Spleen (tissue), 11 donors: ENCODE measurements around the gene DNAH6. TPM values are rescaled to one million over a fixed set of nuclear protein-coding genes. Genes with fewer than 3 reads are reported as not detected.

Experiments
- DNase-seq: peaks from one replicate; pipeline ENCODE4 v3.0.0-alpha.2; 2020
- H3K27ac ChIP-seq, 8 donors: fragments of 200-600 bp; sonication (generic) in 7 of 8; 1 replicate in 4 of 8; 2 replicates in 4 of 8; pipeline versions ENCODE4 v1.5.0 to v1.8.0; 2016 to 2021; ENCODE audit warnings: inconsistent platforms in 4 of 8, mild to moderate bottlenecking in 4 of 8, moderate library complexity in 1 of 8
- H3K27me3 ChIP-seq, 7 donors: fragments of 200-600 bp; sonication (generic) in 6 of 7; replicated peaks in 1 of 7; 1 replicate in 4 of 7; 2 replicates in 3 of 7; pipeline versions ENCODE4 v1.5.0 to v1.8.0; 2016 to 2021; ENCODE audit warnings: inconsistent platforms in 3 of 7, mild to moderate bottlenecking in 1 of 7
- H3K36me3 ChIP-seq, 6 donors: fragments of 200-600 bp; sonication (generic) in 5 of 6; 1 replicate in 4 of 6; 2 replicates in 2 of 6; pipeline versions ENCODE4 v1.5.0 to v1.8.0; 2016 to 2021; ENCODE audit warnings: inconsistent platforms in 2 of 6
- H3K4me1 ChIP-seq, 6 donors: fragments of 200-600 bp; sonication (generic) in 5 of 6; 1 replicate in 3 of 6; 2 replicates in 3 of 6; pipeline versions ENCODE4 v1.5.0 to v1.8.0; 2016 to 2021; ENCODE audit warnings: inconsistent platforms in 3 of 6
- H3K4me3 ChIP-seq, 8 donors: fragments of 200-600 bp; sonication (generic) in 7 of 8; 1 replicate in 4 of 8; 2 replicates in 4 of 8; pipeline versions ENCODE4 v1.5.0 to v1.8.0; 2016 to 2021; ENCODE audit warnings: inconsistent platforms in 4 of 8, mild to moderate bottlenecking in 4 of 8, moderate library complexity in 2 of 8
- H3K9me3 ChIP-seq, 8 donors: fragments of 200-600 bp; sonication (generic) in 7 of 8; 1 replicate in 4 of 8; 2 replicates in 4 of 8; pipeline versions ENCODE4 v1.5.0 to v1.8.0; 2016 to 2021; ENCODE audit warnings: inconsistent platforms in 4 of 8
- POLR2A ChIP-seq, 3 donors: fragments of 450-650 bp; IDR thresholded peaks; one replicate each; pipeline ENCODE4 v1.5.1; 2017; ENCODE audit warnings: antibody characterized with exemption in 3 of 3, mild to moderate bottlenecking in 1 of 3
- POLR2AphosphoS5 ChIP-seq, 3 donors: sonication (generic); formaldehyde crosslinking; IDR thresholded peaks; one replicate each; pipeline ENCODE4 v1.5.1; 2017; ENCODE audit warnings: antibody characterized with exemption in 3 of 3
- WGBS, 5 donors: extraction: QIAGEN DNeasy Blood & Tissue Kit in 3 of 5; methylation state at CpG; one replicate each; pipeline versions ENCODE4 v1.1.5 to v1.1.7; 2013 to 2018; 5-methylcytosine and 5-hydroxymethylcytosine counted together
- intact Hi-C: fragments of 100-400 bp; cut with DNase I; formaldehyde crosslinking; loops from one replicate; pipeline ENCODE4 v1.15.0; 2023; ENCODE audit warnings: low total_unique reads
- polyA plus RNA-seq, 3 donors: library from polyadenylated mRNA; stranded (reverse); fragments of 200-250 nt; gene quantifications; one replicate each; pipeline ENCODE4 v1.2.1, GENCODE V29; 2013
- total RNA-seq, 7 donors: library from RNA; depleted of rRNA in 3 of 7; stranded (reverse); fragments of >200 nt in 3 of 7; fragmentation: NEBNext Ultra II Directional in 4 of 7; extraction: Animal tissue kit (Norgen Biotek cat#: 25700) in 4 of 7; gene quantifications; one replicate each; pipeline versions ENCODE4 v1.1.0 to v1.2.1, GENCODE V29; 2016 to 2021
- TF ChIP-seq, protein P1 (sequence below), 11 experiments: fragments of 200-600 bp in 7 of 11; fragments of 450-650 bp in 4 of 11; sonication (generic) in 4 of 11; IDR thresholded peaks in 8 of 11; conservative IDR thresholded peaks in 3 of 11; 1 replicate in 7 of 11; 2 replicates in 4 of 11; pipeline versions ENCODE4 v1.4.0 to v1.8.0; 2016 to 2021; ENCODE audit warnings: antibody characterized with exemption in 11 of 11, inconsistent platforms in 4 of 11, mild to moderate bottlenecking in 1 of 11
- donor health status: healthy with polysubstance abuse.
- donor health status: DM: no; HTN: no; CAD: no; lungs with moderate emphysema.
- donor health status: DM: no; HTN: no; CAD: no.
- donor health status: Bipolar disorder and iron deficiency.
- donor health status: healthy.
- donor health status: DM: no; HTN: no; CAD: no.
- donor health status: DM: yes; HTN: yes; CAD: no.

DNAH6 gene
- total and polyA plus RNA-seq, 10 donors, result 0.02 to 1.1 (median 0.43) TPM; not detected in 1

DNA sequence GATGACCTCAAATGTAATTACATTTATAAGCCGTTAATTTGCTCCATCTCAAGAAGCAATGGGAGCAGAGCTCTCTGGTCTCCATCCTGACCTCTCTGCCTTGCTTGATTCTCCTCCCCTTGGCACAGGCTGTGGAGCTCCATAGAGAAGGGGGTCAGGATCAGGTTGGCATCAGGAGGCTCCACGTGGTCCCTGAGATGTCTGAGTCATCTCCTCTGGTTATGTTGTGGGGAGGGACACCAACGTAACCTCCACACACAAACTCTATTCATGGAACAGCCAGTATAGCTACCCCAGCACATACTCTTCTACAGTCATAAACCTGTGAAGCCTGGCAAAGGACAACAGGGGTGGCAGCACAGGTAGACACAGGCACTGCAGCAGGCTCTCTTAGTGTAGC, 335.6 kb downstream of the DNAH6 start:
- peaks cover under 1 to 34% (median 6%) of the 10 kb centered on the region in 6 donors for H3K4me1 ChIP-seq
- TF ChIP-seq, protein P1, sequence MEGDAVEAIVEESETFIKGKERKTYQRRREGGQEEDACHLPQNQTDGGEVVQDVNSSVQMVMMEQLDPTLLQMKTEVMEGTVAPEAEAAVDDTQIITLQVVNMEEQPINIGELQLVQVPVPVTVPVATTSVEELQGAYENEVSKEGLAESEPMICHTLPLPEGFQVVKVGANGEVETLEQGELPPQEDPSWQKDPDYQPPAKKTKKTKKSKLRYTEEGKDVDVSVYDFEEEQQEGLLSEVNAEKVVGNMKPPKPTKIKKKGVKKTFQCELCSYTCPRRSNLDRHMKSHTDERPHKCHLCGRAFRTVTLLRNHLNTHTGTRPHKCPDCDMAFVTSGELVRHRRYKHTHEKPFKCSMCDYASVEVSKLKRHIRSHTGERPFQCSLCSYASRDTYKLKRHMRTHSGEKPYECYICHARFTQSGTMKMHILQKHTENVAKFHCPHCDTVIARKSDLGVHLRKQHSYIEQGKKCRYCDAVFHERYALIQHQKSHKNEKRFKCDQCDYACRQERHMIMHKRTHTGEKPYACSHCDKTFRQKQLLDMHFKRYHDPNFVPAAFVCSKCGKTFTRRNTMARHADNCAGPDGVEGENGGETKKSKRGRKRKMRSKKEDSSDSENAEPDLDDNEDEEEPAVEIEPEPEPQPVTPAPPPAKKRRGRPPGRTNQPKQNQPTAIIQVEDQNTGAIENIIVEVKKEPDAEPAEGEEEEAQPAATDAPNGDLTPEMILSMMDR (IDR thresholded peaks at IDR 0.05 in 8 of 11, conservative IDR thresholded peaks at IDR 0.05 in 3 of 11), result no peak
- TF ChIP-seq POLR2AphosphoS5 (IDR thresholded peaks at IDR 0.05), result no peak
- intact Hi-C loops, result no loop called here

DNA sequence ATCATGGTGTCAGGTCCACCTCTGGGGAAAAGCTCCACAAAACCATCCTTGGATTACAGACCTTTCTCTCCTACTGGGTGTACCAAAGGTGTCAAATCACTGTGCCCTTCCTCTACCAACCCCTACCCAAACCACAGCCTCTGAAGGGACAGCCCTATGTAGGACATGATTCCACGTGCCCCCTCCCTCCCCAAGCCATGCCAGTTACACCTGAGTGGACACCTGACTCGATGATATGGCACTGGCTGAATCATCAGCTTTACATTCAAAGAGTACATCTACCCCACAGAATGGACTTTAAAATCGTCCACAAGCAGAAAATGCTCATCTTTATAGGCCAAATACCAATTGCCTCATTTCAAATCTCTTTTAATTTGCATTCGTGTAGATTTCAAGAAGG, 338.6 kb downstream of the DNAH6 start:
- 63 to 74% (median 67%) methylated on average over 4 of the region's 4 CpGs for WGBS, 5 donors
- Histone ChIP-seq H3K27ac (peak overlapping the region in 2 of 8 donors; percentile 34 to 58), H3K4me1 (peaks cover 0 to 24% (median 5%) of the 10 kb centered on the region in 6 donors), H3K27me3 (no peaks in the 10 kb centered on the region), H3K36me3 (no peaks in the 10 kb centered on the region), H3K4me3 (no peak overlapping the region), H3K9me3 (peaks cover 0 to 19% (median 12%) of the 10 kb centered on the region in 8 donors)
- DNase-seq, result no peak
- no peak for TF ChIP-seq POLR2AphosphoS5 (IDR thresholded peaks at IDR 0.05)
- intact Hi-C loops, result no loop called here

More for the DNA sequence above, 335.6 kb downstream of the DNAH6 start:
- Histone ChIP-seq H3K9me3 (peaks cover 0 to 19% (median 12%) of the 10 kb centered on the region in 8 donors), H3K27ac (no peak overlapping the region), H3K27me3 (no peaks in the 10 kb centered on the region), H3K36me3 (no peaks in the 10 kb centered on the region), H3K4me3 (no peak overlapping the region)
- DNase-seq, result no peak
- WGBS, 5 donors, result 56 to 87% (median 72%) methylated on average over 3 of the region's 3 CpGs

DNA sequence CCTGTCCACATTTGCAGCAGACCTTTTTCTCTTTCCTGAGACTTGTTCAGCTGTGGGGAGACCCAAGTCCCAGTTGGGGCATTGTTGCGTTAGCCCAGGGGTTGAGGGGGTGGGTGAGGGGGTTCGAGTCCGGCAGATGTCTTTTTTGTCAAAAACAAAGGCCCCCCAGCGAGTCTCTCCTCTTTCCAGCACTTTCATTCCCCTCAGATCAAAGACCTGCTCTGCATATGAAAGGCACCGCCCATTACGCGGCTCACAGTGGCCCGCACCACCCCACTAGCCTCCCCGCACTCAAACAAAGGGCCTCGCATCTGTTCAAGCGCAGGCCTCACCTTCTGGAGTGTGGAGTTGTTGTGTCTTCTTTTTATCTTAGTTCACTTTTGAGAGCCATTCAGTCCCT, 339.4 kb downstream of the DNAH6 start:
- Histone ChIP-seq H3K9me3 (peaks cover 0 to 19% (median 12%) of the 10 kb centered on the region in 8 donors), H3K36me3 (no peaks in the 10 kb centered on the region), H3K27me3 (no peaks in the 10 kb centered on the region), H3K4me1 (peaks cover 0 to 22% (median 5%) of the 10 kb centered on the region in 6 donors), H3K27ac (peak overlapping the region in 2 of 8 donors; percentile 34 to 58), H3K4me3 (no peak overlapping the region)
- no peak for DNase-seq
- intact Hi-C loops, result no loop called here
- no peak for TF ChIP-seq POLR2AphosphoS5 (IDR thresholded peaks at IDR 0.05)
- no peak for TF ChIP-seq POLR2A (IDR thresholded peaks at IDR 0.05)
- TF ChIP-seq, protein P1 (IDR thresholded peaks at IDR 0.05 in 8 of 11, conservative IDR thresholded peaks at IDR 0.05 in 3 of 11), result no peak
- 49 to 74% (median 60%) methylated on average over 11 of the region's 11 CpGs for WGBS, 5 donors

DNA sequence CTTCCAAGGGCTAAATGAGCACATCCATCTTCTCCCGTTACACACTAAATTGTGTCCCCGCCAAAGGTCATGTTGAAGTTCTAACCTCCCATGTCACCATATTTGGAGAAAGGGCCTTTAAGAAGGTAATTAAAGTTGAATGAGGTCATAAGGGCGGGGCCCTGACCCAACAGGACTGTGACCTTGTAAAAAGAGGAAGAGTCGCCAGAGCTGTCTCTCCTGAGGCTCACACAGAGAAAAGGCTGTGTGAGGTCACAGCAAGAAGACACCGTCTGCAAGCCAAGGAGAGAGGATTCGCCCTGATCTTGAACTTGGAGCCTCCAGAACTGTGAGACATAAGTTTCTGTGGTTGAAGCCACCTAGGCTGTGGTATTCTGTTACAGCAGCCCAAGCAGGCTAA, 340.5 kb downstream of the DNAH6 start:
- no peaks in the 10 kb centered on the region for H3K36me3 ChIP-seq
- H3K27me3 ChIP-seq, result no peaks in the 10 kb centered on the region
- peaks cover 0 to 19% (median 12%) of the 10 kb centered on the region in 8 donors for H3K9me3 ChIP-seq
- WGBS, 5 donors, result 64 to 75% (median 68%) methylated on average over 6 of the region's 6 CpGs
- intact Hi-C loops, result no loop called here
- no peak overlapping the region for H3K4me3 ChIP-seq
- peak overlapping the region in 2 of 8 donors; percentile 34 to 58 for H3K27ac ChIP-seq
- DNase-seq, result no peak
- H3K4me1 ChIP-seq, result peaks cover 0 to 22% (median 5%) of the 10 kb centered on the region in 6 donors
- no peak for TF ChIP-seq POLR2AphosphoS5 (IDR thresholded peaks at IDR 0.05)
- no peak for TF ChIP-seq POLR2A (IDR thresholded peaks at IDR 0.05)
- TF ChIP-seq, protein P1 (IDR thresholded peaks at IDR 0.05 in 8 of 11, conservative IDR thresholded peaks at IDR 0.05 in 3 of 11), result no peak
